WTC11 (cell line): ENCODE measurements around the gene SKP1. TPM values are rescaled to one million over a fixed set of nuclear protein-coding genes. Genes with fewer than 3 reads are reported as not detected.
A peak's percentile ranks its signal among the peaks of the same experiment; 100 is the strongest.

ENCODE experiments used
- ATAC-seq: fragments of 200-7000 bp; cut with Tn5 transposase; 2 replicates; pipeline ENCODE4 v1.10.0; 2021; ENCODE audit warnings: mild to moderate bottlenecking, moderate library complexity
- CTCF ChIA-PET: fragments of 300-600 bp; sonication (Branson Sonifier 250); formaldehyde crosslinking; loops from one replicate; lab custom pipeline; 2021; ENCODE audit warnings: antibody characterized with exemption; lab: Charles Lee
- POLR2A ChIA-PET: fragments of 350-600 bp; sonication (Branson Sonifier 250); formaldehyde crosslinking; loops from one replicate; lab custom pipeline; 2021; ENCODE audit warnings: antibody characterized with exemption; lab: Charles Lee
- DNase-seq: peaks from one replicate; pipeline ENCODE4 v3.0.0; 2021; ENCODE audit warnings: low spot score
- H3K27ac Mint-ChIP-seq: 2 replicates; pipeline ENCODE4 v1.8.0; 2021; ENCODE audit warnings: mixed read lengths
- H3K27me3 Mint-ChIP-seq: 2 replicates; pipeline ENCODE4 v1.8.0; 2021; ENCODE audit warnings: low read depth, mild to moderate bottlenecking, moderate library complexity, mixed read lengths
- H3K36me3 Mint-ChIP-seq: 2 replicates; pipeline ENCODE4 v1.8.0; 2021; ENCODE audit warnings: mixed read lengths
- H3K4me1 Mint-ChIP-seq: 2 replicates; pipeline ENCODE4 v1.8.0; 2022; ENCODE audit warnings: mixed read lengths
- H3K4me3 Mint-ChIP-seq: 2 replicates; pipeline ENCODE4 v1.8.0; 2021; ENCODE audit warnings: mild to moderate bottlenecking, moderate library complexity, mixed read lengths
- H3K9me3 Mint-ChIP-seq: 2 replicates; pipeline ENCODE4 v1.8.0; 2021; ENCODE audit warnings: mixed read lengths
- AR ChIP-seq: fragments of 250-450 bp; sonication (Bioruptor Pico); IDR thresholded peaks from 2 replicates; pipeline ENCODE4 v1.9.0; 2021; ENCODE audit warnings: mild to moderate bottlenecking
- ATF1 ChIP-seq: sonication (generic); formaldehyde crosslinking; IDR thresholded peaks from 2 replicates; pipeline ENCODE4 v1.8.1; 2023; ENCODE audit warnings: mild to moderate bottlenecking, moderate library complexity, missing genetic modification reagents
- GABPB1 ChIP-seq: sonication (generic); formaldehyde crosslinking; IDR thresholded peaks from 2 replicates; pipeline ENCODE4 v1.8.1; 2023; ENCODE audit warnings: mild to moderate bottlenecking, missing genetic modification reagents
- HMGXB4 ChIP-seq: sonication (generic); formaldehyde crosslinking; IDR thresholded peaks from 2 replicates; pipeline ENCODE4 v1.8.1; 2023; ENCODE audit warnings: mild to moderate bottlenecking, moderate library complexity, missing genetic modification reagents
- NFYB ChIP-seq: sonication (generic); formaldehyde crosslinking; conservative IDR thresholded peaks from 2 replicates; pipeline ENCODE4 v1.8.0; 2022; ENCODE audit warnings: low read depth, missing genetic modification reagents
- NR2C2 ChIP-seq: sonication (generic); formaldehyde crosslinking; IDR thresholded peaks from 2 replicates; pipeline ENCODE4 v1.8.0; 2022; ENCODE audit warnings: mild to moderate bottlenecking, missing genetic modification reagents
- NR3C1 ChIP-seq: sonication (generic); formaldehyde crosslinking; conservative IDR thresholded peaks from 2 replicates; pipeline ENCODE4 v1.8.1; 2023; ENCODE audit warnings: low read depth, mild to moderate bottlenecking, missing genetic modification reagents
- PRDM15 ChIP-seq: sonication (generic); formaldehyde crosslinking; IDR thresholded peaks from 2 replicates; pipeline ENCODE4 v1.8.0; 2022; ENCODE audit warnings: missing genetic modification reagents
- TP53 ChIP-seq: sonication (generic); formaldehyde crosslinking; IDR thresholded peaks from 2 replicates; pipeline ENCODE4 v1.8.1; 2023; ENCODE audit warnings: mild to moderate bottlenecking, missing genetic modification reagents
- USF2 ChIP-seq: sonication (generic); formaldehyde crosslinking; IDR thresholded peaks from 2 replicates; pipeline ENCODE4 v1.8.1; 2023; ENCODE audit warnings: mild to moderate bottlenecking, missing genetic modification reagents, moderate library complexity
- ZBTB21 ChIP-seq: sonication (generic); formaldehyde crosslinking; IDR thresholded peaks from 2 replicates; pipeline ENCODE4 v1.8.1; 2023; ENCODE audit warnings: mild to moderate bottlenecking, missing genetic modification reagents, borderline replicate concordance
- ZNF121 ChIP-seq: sonication (generic); formaldehyde crosslinking; IDR thresholded peaks from 2 replicates; pipeline ENCODE4 v1.8.0; 2023; ENCODE audit warnings: missing genetic modification reagents
- microRNA-seq: library from miRNA; unstranded; fragments of <30 nt; microRNA quantifications from one replicate; pipeline ENCODE4 v1.2.0, GENCODE V29; 2022; ENCODE audit warnings: borderline number of aligned reads
- total RNA-seq: library from RNA; stranded (reverse); gene quantifications from 3 replicates; pipeline ENCODE4 v1.2.3, GENCODE V29; 2021

The SKP1 gene
- total RNA-seq, 1 experiment from 2014 or later: 285 TPM

GRCh38 chr5:134099939-134100282 lies 76.8 kb downstream of the SKP1 start:
- H3K4me3 Mint-ChIP-seq: peak overlapping the region; percentile 40
- 0 out of 2 replicates have a peak overlapping the region, but pooled peaks have one; percentile 63 for H3K27ac Mint-ChIP-seq
- H3K4me1 Mint-ChIP-seq: peaks cover 50% of the 10 kb centered on the region
- TF ChIP-seq ZNF121 (CRISPR knock-in tag) (0 out of 2 replicates have a peak, but pooled peaks have one; percentile 39), GABPB1 (CRISPR knock-in tag) (no peak)
- peak; percentile 66 for ATAC-seq
- H3K36me3 Mint-ChIP-seq: no peaks in the 10 kb centered on the region
- H3K9me3 Mint-ChIP-seq: no peaks in the 10 kb centered on the region
- DNase-seq: peak; percentile 23
- CTCF ChIA-PET: interaction anchor here (0.8 to 4.6 kb wide), 16 partner anchors 8 to 676 kb away, joined by 3 to 68 read pairs (median 4); partner anchors contain the start of genes TCF7 and VDAC1
- peaks cover 60% of the 10 kb centered on the region for H3K27me3 Mint-ChIP-seq
- POLR2A ChIA-PET: interaction anchor here (0.6 to 1.2 kb wide), 3 partner anchors 11 to 58 kb away, joined by 3 read pairs; no protein-coding TSS in a partner anchor

GRCh38 chr5:134099288-134099872 lies 77.4 kb downstream of the SKP1 start:
- no peak for ATAC-seq
- no peak overlapping the region for H3K27ac Mint-ChIP-seq
- TF ChIP-seq NFYB (CRISPR knock-in tag): no peak
- TF ChIP-seq HMGXB4: no peak
- no peak for TF ChIP-seq ATF1 (CRISPR knock-in tag)
- TF ChIP-seq TP53 (CRISPR knock-in tag): no peak
- TF ChIP-seq PRDM15 (CRISPR knock-in tag): no peak
- no peak for TF ChIP-seq NR2C2 (CRISPR knock-in tag)
- no peak for TF ChIP-seq AR (CRISPR knock-in tag)
- no peak for TF ChIP-seq NR3C1
- no peak for TF ChIP-seq ZBTB21 (CRISPR knock-in tag)
- TF ChIP-seq USF2 (CRISPR knock-in tag): no peak
- TF ChIP-seq, all 79 proteins: peak for 0
- Mint-ChIP-seq H3K27me3 (peaks cover 60% of the 10 kb centered on the region), H3K4me3 (no peak overlapping the region), H3K4me1 (peaks cover 49% of the 10 kb centered on the region), H3K9me3 (no peaks in the 10 kb centered on the region), H3K36me3 (no peaks in the 10 kb centered on the region)
- DNase-seq: no peak
- POLR2A ChIA-PET: interaction anchor here (0.6 kb wide), 1 partner anchor 57 kb away, joined by 3 read pairs; no protein-coding TSS in a partner anchor
- CTCF ChIA-PET: interaction anchor here (1.0 to 4.6 kb wide), 13 partner anchors 10 to 676 kb away, joined by 3 to 68 read pairs (median 6); partner anchors contain the start of genes TCF7 and VDAC1

Small RNA genes within 50 kb of the gene (microRNA-seq; reads per million reads assigned to microRNA genes)
- gene MIR3661: 1.4 reads per million

Other genes starting within 250 kb of the SKP1 start
- 29.9 to 32.7 TPM (median 30.3 TPM) in 3 replicates for gene C5orf15, start 208.3 kb downstream of the SKP1 start, total RNA-seq
- gene VDAC1, start 172.0 kb downstream of the SKP1 start, total RNA-seq: 266 to 274 TPM (median 268 TPM) in 3 replicates
- gene TCF7, start 62.3 kb downstream of the SKP1 start, total RNA-seq: 8.9 to 11.3 TPM (median 9.6 TPM) in 3 replicates
- gene PPP2CA, start 49.1 kb upstream of the SKP1 start, total RNA-seq: 178 to 186 TPM (median 178 TPM) in 3 replicates
- gene CDKL3, start 190.2 kb upstream of the SKP1 start, total RNA-seq: 1.8 to 4.0 TPM (median 2.1 TPM) in 3 replicates
- 34.6 to 39.7 TPM (median 39.2 TPM) in 3 replicates for gene UBE2B, start 194.6 kb upstream of the SKP1 start, total RNA-seq
- gene CDKN2AIPNL, start 234.9 kb upstream of the SKP1 start, total RNA-seq: 54.3 to 60.7 TPM (median 59.8 TPM) in 3 replicates